OCI-LY1 (cell line): Measurements from ENCODE around the gene PCDHB13.
"Not testable (repeated sequence)": the region's sequence is repeated elsewhere in the genome, so short reads cannot be mapped to it uniquely, and the experiment has no call there.

ENCODE experiments used
- H2AFZ ChIP-seq: fragments of 200-600 bp; sonication (generic), shearing (Covaris generic); 2 replicates; pipeline ENCODE4 v1.6.0; 2014; ENCODE audit warnings: antibody characterized with exemption, mild to moderate bottlenecking, low read length
- H3F3A ChIP-seq: fragments of 200-600 bp; sonication (generic), shearing (Covaris generic); 2 replicates; pipeline ENCODE4 v1.6.0; 2014; ENCODE audit warnings: mild to moderate bottlenecking, antibody characterized with exemption, low read length, moderate library complexity; ENCODE audit not compliant: insufficient read depth
- H3K27ac ChIP-seq: fragments of 200-600 bp; sonication (generic); 2 replicates; pipeline ENCODE4 v1.5.1; 2014; ENCODE audit warnings: low read length, mixed run types, mild to moderate bottlenecking, low read depth; ENCODE audit not compliant: poor library complexity, severe bottlenecking
- H3K27me3 ChIP-seq: fragments of 200-600 bp; sonication (generic); 2 replicates; pipeline ENCODE4 v1.6.0; 2014; ENCODE audit warnings: antibody characterized with exemption, mild to moderate bottlenecking, low read length, moderate library complexity; ENCODE audit not compliant: insufficient read depth
- H3K36me3 ChIP-seq: fragments of 200-600 bp; sonication (generic); 2 replicates; pipeline ENCODE4 v1.6.1; 2014; ENCODE audit warnings: mild to moderate bottlenecking, antibody characterized with exemption, low read length, moderate library complexity, mixed read lengths; ENCODE audit not compliant: insufficient read depth
- H3K4me1 ChIP-seq: fragments of 200-600 bp; sonication (generic); 2 replicates; pipeline ENCODE4 v1.5.1; 2014; ENCODE audit warnings: mild to moderate bottlenecking, low read length, moderate library complexity; ENCODE audit not compliant: insufficient read depth, severe bottlenecking
- H3K4me2 ChIP-seq: fragments of 200-600 bp; sonication (generic), shearing (Covaris generic); 2 replicates; pipeline ENCODE4 v1.6.1; 2014; ENCODE audit warnings: low read length
- H3K4me3 ChIP-seq: fragments of 200-600 bp; sonication (generic); 2 replicates; pipeline ENCODE4 v1.5.1; 2014; ENCODE audit warnings: low read length, low read depth, mild to moderate bottlenecking, mixed read lengths; ENCODE audit not compliant: poor library complexity, severe bottlenecking
- H3K79me2 ChIP-seq: fragments of 200-600 bp; shearing (Covaris generic); 2 replicates; pipeline ENCODE4 v1.6.1; 2016; ENCODE audit warnings: mixed run types, low read length, mixed read lengths; ENCODE audit not compliant: insufficient read depth
- H3K9ac ChIP-seq: fragments of 200-600 bp; sonication (generic), shearing (Covaris generic); 2 replicates; pipeline ENCODE4 v1.6.1; 2014; ENCODE audit warnings: mild to moderate bottlenecking, low read length, mixed read lengths
- H3K9me2 ChIP-seq: fragments of 200-600 bp; sonication (generic), shearing (Covaris generic); 2 replicates; pipeline ENCODE4 v1.6.1; 2014; ENCODE audit warnings: low read depth, mild to moderate bottlenecking, low read length, mixed read lengths
- H3K9me3 ChIP-seq: fragments of 200-600 bp; shearing (Covaris generic); 2 replicates; pipeline ENCODE4 v1.6.1; 2014; ENCODE audit warnings: low read length, mixed read lengths
- H4K20me1 ChIP-seq: fragments of 200-600 bp; sonication (generic), shearing (Covaris generic); 2 replicates; pipeline ENCODE4 v1.6.0; 2016; ENCODE audit warnings: mild to moderate bottlenecking, low read length; ENCODE audit not compliant: insufficient read depth
- EZH2 ChIP-seq: fragments of 200-600 bp; sonication (generic), shearing (Covaris generic); IDR thresholded peaks from 2 replicates; pipeline ENCODE4 v1.8.0; 2017; ENCODE audit warnings: borderline replicate concordance, mixed run types, mild to moderate bottlenecking, antibody characterized with exemption, low read length, moderate library complexity, mixed read lengths
- TF ChIP-seq, protein P1 (sequence below): fragments of 200-600 bp; sonication (generic), shearing (Covaris generic); IDR thresholded peaks from 2 replicates; pipeline ENCODE4 v1.5.1; 2017; ENCODE audit warnings: mild to moderate bottlenecking, antibody characterized with exemption, low read length, moderate library complexity, mixed read lengths

The PCDHB13 gene

GRCh38 chr5:141234109-141234667 is 20.5 kb downstream of the PCDHB13 start:
- peaks cover 8% of the 10 kb centered on the region; the same call in 1 of the 2 replicates for H3K9me3 ChIP-seq
- H3K9me2 ChIP-seq = no peaks in the 10 kb centered on the region
- H4K20me1 ChIP-seq = no peaks in the 10 kb centered on the region
- H3K4me3 ChIP-seq = no peak overlapping the region
- no peak overlapping the region for H2AFZ ChIP-seq
- no peaks in the 10 kb centered on the region for H3K36me3 ChIP-seq
- no peaks in the 10 kb centered on the region for H3K79me2 ChIP-seq
- H3K4me1 ChIP-seq = no peaks in the 10 kb centered on the region
- TF ChIP-seq EZH2 = no peak
- TF ChIP-seq, protein P1, sequence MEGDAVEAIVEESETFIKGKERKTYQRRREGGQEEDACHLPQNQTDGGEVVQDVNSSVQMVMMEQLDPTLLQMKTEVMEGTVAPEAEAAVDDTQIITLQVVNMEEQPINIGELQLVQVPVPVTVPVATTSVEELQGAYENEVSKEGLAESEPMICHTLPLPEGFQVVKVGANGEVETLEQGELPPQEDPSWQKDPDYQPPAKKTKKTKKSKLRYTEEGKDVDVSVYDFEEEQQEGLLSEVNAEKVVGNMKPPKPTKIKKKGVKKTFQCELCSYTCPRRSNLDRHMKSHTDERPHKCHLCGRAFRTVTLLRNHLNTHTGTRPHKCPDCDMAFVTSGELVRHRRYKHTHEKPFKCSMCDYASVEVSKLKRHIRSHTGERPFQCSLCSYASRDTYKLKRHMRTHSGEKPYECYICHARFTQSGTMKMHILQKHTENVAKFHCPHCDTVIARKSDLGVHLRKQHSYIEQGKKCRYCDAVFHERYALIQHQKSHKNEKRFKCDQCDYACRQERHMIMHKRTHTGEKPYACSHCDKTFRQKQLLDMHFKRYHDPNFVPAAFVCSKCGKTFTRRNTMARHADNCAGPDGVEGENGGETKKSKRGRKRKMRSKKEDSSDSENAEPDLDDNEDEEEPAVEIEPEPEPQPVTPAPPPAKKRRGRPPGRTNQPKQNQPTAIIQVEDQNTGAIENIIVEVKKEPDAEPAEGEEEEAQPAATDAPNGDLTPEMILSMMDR = no peak
- H3K27ac ChIP-seq = no peak overlapping the region
- no peak overlapping the region for H3K4me2 ChIP-seq
- H3K27me3 ChIP-seq = no peaks in the 10 kb centered on the region
- no peaks in the 10 kb centered on the region for H3F3A ChIP-seq
- H3K9ac ChIP-seq = no peak overlapping the region

DNA sequence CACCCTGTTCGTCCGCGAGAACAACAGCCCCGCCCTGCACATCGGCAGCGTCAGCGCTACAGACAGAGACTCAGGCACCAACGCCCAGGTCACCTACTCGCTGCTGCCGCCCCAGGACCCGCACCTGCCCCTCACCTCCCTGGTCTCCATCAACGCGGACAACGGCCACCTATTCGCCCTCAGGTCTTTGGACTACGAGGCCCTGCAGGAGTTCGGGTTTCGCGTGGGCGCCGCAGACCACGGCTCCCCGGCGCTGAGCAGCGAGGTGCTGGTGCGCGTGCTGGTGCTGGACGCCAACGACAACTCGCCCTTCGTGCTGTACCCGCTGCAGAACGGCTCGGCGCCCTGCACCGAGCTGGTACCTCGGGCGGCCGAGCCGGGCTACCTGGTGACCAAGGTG is 22.2 kb downstream of the PCDHB13 start:
- H3K9me2 ChIP-seq, H4K20me1 ChIP-seq, H3K27ac ChIP-seq, H3F3A ChIP-seq, H3K4me1 ChIP-seq, H3K79me2 ChIP-seq, H2AFZ ChIP-seq, H3K9me3 ChIP-seq, H3K27me3 ChIP-seq, H3K36me3 ChIP-seq, H3K9ac ChIP-seq, H3K4me3 ChIP-seq, H3K4me2 ChIP-seq: not testable (repeated sequence)

- Histone ChIP-seq H3K4me2 (no peak overlapping the region), H3K9ac (no peak overlapping the region), H3K79me2 (no peaks in the 10 kb centered on the region), H3K4me3 (no peak overlapping the region), H3K4me1 (no peaks in the 10 kb centered on the region), H4K20me1 (no peaks in the 10 kb centered on the region), H3K9me2 (no peaks in the 10 kb centered on the region), H3K9me3 (peaks cover 7% of the 10 kb centered on the region; the same call in 1 of the 2 replicates), H2AFZ (no peak overlapping the region), H3K27me3 (no peaks in the 10 kb centered on the region), H3F3A (no peaks in the 10 kb centered on the region), H3K27ac (no peak overlapping the region), H3K36me3 (no peaks in the 10 kb centered on the region)
- no peak for TF ChIP-seq EZH2
- TF ChIP-seq, protein P1 = no peak
Observed at GRCh38 chr5:141236516-141237313, 23.0 kb downstream of the PCDHB13 start.

DNA sequence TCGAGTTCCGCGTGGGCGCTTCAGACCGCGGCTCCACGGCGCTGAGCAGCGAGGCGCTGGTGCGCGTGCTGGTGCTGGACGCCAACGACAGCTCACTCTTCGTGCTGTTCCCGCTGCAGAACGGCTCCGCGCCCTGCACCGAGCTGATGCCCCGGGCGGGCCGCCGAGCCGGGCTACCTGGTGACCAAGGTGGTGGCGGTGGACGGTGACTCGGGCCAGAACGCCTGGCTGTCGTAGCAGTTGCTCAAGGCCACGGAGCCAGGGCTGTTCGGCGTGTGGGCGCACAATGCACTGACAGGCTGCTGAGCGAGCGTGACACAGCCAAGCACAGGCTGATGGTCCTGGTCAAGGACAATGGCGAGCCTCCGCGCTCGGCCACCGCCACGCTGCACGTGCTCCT is 27.8 kb downstream of the PCDHB13 start:
- Histone ChIP-seq H2AFZ (no peak overlapping the region), H3K9me3 (peaks cover 5% of the 10 kb centered on the region; the same call in 1 of the 2 replicates), H3K4me1 (no peaks in the 10 kb centered on the region), H3K27me3 (no peaks in the 10 kb centered on the region), H4K20me1 (no peaks in the 10 kb centered on the region), H3K9me2 (no peaks in the 10 kb centered on the region), H3K27ac (no peak overlapping the region), H3K9ac (no peak overlapping the region), H3K79me2 (no peaks in the 10 kb centered on the region), H3K4me3 (no peak overlapping the region), H3K36me3 (no peaks in the 10 kb centered on the region), H3K4me2 (no peak overlapping the region), H3F3A (no peaks in the 10 kb centered on the region)
- TF ChIP-seq EZH2 = no peak
- TF ChIP-seq, protein P1 = no peak
